Fibroblast of lung (primary cell): ENCODE measurements around the gene MMP1.

ENCODE experiments used
- CTCF ChIP-seq, 2 donors: IDR thresholded peaks in 1 of 2; conservative IDR thresholded peaks in 1 of 2; 1 replicate in 1 of 2; 2 replicates in 1 of 2; pipeline ENCODE4 v1.5.1; 2011 to 2012; ENCODE audit warnings: low read length in 2 of 2, control low read depth in 1 of 2, inconsistent platforms in 1 of 2, low read depth in 1 of 2, mild to moderate bottlenecking in 1 of 2
- EZH2 ChIP-seq: IDR thresholded peaks from 2 replicates; pipeline ENCODE4 v1.5.1; 2012; ENCODE audit warnings: low read length, control low read depth, mild to moderate bottlenecking; ENCODE audit errors: missing control alignments

- TF ChIP-seq EZH2 (no peak), CTCF (conservative IDR thresholded peaks at IDR 0.05 in 1 of 2, IDR thresholded peaks at IDR 0.05 in 1 of 2; ENCODE audit: low read depth in 1 of 2, low read length in 2 of 2) (no peak)
Measured at GRCh38 chr11:102771351-102771750, 26.6 kb downstream of the MMP1 start.
